Esophagus squamous epithelium (tissue), 4 donors: Measurements from ENCODE around the gene SLC16A12.

Experiments used
- CTCF ChIP-seq, 6 experiments: fragments of 450-650 bp in 4 of 6; fragments of 200-600 bp in 2 of 6; sonication (generic) in 2 of 6; IDR thresholded peaks; one replicate each; pipeline ENCODE4 v1.5.1; 2016 to 2019; ENCODE audit warnings: antibody characterized with exemption in 6 of 6, mild to moderate bottlenecking in 4 of 6, moderate library complexity in 4 of 6
- POLR2A ChIP-seq, 4 donors: fragments of 450-650 bp; IDR thresholded peaks; one replicate each; pipeline ENCODE4 v1.6.1; 2017; ENCODE audit warnings: antibody characterized with exemption in 4 of 4, mild to moderate bottlenecking in 4 of 4, moderate library complexity in 3 of 4

DNA sequence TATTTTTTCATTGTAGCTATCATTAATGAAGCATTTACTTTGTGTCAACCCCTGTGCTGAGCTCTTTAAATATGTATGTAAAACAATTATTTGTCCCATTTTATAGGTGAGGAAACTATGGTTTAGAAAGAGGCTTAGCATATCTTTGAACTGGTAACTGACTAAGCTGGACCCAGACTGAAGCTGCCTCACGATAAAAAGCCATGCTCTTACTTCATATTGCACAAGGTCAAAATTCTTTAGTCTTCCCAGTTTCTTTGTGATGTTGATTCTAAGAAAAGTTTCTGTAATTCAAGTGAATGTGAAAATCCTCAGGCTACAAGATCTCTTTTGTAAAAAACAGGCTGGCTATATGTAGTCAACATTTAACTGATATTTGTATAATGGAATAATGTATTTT is 46.6 kb upstream of the SLC16A12 start:
- no peak for TF ChIP-seq POLR2A (IDR thresholded peaks at IDR 0.05)
- no peak for TF ChIP-seq CTCF (IDR thresholded peaks at IDR 0.05)
